ENCODE measurements around the gene GALNT2. TPM values are rescaled to one million over a fixed set of nuclear protein-coding genes. Genes with fewer than 3 reads are reported as not detected.

The GALNT2 gene
- total and polyA plus RNA-seq, 2 experiments from 2014 or later: 17.8 to 48.3 TPM

DNA sequence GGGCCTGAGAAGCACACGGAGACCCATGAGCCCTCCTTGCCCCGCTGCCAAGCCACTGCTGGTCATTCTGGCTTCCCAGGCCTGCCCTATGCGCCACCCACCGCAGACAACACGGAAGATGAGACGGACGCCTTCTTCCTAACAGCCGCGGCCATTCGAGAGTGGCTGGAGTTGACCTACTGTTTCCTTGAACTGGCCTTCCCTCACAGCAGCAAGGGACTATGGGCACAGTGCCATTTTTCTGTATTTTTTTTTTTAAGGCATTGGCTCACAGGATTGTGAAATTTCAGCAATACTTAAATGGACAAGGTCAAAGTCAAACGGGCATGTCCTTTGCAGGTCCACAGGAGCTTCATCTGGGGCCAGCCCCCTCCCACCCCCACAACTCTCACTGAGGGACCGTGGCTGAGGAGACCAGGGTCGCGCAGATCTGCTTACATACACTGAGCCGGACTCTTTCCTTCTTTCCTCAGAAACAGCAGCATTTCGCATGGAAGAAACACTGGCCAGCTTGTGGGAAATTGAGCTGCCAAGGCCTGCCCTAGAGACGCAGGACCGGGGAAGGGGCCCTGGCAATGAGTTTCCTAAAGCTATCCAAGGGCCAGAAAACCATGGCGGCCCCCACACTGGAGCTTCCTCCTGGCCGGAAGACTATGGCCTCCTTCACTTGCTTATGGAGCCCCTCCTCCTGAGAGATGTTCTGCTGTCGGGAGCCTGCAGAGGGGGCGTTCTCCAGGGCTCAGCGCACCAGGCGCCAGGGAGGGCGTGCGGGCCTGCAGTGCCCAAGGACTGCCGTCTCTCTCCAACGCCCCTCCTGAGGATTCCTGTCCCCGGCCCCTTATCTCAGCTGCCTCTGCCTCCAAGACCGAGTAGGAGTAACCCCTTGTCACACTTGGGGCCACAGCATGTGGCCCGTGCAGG is 260.2 kb downstream of the GALNT2 start:
- TF ChIP-seq CREB1 (CRISPR knock-in tag; IDR thresholded peaks at IDR 0.05; ENCODE audit: low read depth) (no peak), ZNF331 (CRISPR knock-in tag; IDR thresholded peaks at IDR 0.05; ENCODE audit: low read depth) (no peak), JUNB (IDR thresholded peaks at IDR 0.05; ENCODE audit: unreplicated experiment) (no peak), NANOG (IDR thresholded peaks at IDR 0.05; ENCODE audit: borderline replicate concordance) (no peak), ZNF114 (CRISPR knock-in tag; IDR thresholded peaks at IDR 0.05) (no peak), EZH2phosphoT487 (IDR thresholded peaks at IDR 0.05; ENCODE audit: unreplicated experiment) (no peak), POLR2AphosphoS5 (IDR thresholded peaks at IDR 0.05; ENCODE audit: low read depth) (no peak), EZH2 (IDR thresholded peaks at IDR 0.05; ENCODE audit: low read depth, unreplicated experiment) (no peak), STAT1 (IDR thresholded peaks at IDR 0.05; ENCODE audit: unreplicated experiment) (no peak)
- TF ChIP-seq, protein P1, sequence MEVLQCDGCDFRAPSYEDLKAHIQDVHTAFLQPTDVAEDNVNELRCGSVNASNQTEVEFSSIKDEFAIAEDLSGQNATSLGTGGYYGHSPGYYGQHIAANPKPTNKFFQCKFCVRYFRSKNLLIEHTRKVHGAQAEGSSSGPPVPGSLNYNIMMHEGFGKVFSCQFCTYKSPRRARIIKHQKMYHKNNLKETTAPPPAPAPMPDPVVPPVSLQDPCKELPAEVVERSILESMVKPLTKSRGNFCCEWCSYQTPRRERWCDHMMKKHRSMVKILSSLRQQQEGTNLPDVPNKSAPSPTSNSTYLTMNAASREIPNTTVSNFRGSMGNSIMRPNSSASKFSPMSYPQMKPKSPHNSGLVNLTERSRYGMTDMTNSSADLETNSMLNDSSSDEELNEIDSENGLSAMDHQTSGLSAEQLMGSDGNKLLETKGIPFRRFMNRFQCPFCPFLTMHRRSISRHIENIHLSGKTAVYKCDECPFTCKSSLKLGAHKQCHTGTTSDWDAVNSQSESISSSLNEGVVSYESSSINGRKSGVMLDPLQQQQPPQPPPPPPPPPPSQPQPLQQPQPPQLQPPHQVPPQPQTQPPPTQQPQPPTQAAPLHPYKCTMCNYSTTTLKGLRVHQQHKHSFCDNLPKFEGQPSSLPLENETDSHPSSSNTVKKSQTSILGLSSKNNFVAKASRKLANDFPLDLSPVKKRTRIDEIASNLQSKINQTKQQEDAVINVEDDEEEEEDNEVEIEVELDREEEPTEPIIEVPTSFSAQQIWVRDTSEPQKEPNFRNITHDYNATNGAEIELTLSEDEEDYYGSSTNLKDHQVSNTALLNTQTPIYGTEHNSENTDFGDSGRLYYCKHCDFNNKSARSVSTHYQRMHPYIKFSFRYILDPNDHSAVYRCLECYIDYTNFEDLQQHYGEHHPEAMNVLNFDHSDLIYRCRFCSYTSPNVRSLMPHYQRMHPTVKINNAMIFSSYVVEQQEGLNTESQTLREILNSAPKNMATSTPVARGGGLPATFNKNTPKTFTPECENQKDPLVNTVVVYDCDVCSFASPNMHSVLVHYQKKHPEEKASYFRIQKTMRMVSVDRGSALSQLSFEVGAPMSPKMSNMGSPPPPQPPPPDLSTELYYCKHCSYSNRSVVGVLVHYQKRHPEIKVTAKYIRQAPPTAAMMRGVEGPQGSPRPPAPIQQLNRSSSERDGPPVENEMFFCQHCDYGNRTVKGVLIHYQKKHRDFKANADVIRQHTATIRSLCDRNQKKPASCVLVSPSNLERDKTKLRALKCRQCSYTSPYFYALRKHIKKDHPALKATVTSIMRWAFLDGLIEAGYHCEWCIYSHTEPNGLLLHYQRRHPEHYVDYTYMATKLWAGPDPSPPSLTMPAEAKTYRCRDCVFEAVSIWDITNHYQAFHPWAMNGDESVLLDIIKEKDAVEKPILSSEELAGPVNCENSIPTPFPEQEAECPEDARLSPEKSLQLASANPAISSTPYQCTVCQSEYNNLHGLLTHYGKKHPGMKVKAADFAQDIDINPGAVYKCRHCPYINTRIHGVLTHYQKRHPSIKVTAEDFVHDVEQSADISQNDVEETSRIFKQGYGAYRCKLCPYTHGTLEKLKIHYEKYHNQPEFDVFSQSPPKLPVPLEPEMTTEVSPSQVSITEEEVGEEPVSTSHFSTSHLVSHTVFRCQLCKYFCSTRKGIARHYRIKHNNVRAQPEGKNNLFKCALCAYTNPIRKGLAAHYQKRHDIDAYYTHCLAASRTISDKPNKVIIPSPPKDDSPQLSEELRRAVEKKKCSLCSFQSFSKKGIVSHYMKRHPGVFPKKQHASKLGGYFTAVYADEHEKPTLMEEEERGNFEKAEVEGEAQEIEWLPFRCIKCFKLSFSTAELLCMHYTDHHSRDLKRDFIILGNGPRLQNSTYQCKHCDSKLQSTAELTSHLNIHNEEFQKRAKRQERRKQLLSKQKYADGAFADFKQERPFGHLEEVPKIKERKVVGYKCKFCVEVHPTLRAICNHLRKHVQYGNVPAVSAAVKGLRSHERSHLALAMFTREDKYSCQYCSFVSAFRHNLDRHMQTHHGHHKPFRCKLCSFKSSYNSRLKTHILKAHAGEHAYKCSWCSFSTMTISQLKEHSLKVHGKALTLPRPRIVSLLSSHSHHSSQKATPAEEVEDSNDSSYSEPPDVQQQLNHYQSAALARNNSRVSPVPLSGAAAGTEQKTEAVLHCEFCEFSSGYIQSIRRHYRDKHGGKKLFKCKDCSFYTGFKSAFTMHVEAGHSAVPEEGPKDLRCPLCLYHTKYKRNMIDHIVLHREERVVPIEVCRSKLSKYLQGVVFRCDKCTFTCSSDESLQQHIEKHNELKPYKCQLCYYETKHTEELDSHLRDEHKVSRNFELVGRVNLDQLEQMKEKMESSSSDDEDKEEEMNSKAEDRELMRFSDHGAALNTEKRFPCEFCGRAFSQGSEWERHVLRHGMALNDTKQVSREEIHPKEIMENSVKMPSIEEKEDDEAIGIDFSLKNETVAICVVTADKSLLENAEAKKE (CRISPR knock-in tag; IDR thresholded peaks at IDR 0.05): no peak
- TF ChIP-seq, protein P2, sequence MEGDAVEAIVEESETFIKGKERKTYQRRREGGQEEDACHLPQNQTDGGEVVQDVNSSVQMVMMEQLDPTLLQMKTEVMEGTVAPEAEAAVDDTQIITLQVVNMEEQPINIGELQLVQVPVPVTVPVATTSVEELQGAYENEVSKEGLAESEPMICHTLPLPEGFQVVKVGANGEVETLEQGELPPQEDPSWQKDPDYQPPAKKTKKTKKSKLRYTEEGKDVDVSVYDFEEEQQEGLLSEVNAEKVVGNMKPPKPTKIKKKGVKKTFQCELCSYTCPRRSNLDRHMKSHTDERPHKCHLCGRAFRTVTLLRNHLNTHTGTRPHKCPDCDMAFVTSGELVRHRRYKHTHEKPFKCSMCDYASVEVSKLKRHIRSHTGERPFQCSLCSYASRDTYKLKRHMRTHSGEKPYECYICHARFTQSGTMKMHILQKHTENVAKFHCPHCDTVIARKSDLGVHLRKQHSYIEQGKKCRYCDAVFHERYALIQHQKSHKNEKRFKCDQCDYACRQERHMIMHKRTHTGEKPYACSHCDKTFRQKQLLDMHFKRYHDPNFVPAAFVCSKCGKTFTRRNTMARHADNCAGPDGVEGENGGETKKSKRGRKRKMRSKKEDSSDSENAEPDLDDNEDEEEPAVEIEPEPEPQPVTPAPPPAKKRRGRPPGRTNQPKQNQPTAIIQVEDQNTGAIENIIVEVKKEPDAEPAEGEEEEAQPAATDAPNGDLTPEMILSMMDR (conservative IDR thresholded peaks at IDR 0.05; ENCODE audit: low read depth in 2 of 2): no peak; a peak in 1 of 4 replicates
- TF ChIP-seq, protein P3, sequence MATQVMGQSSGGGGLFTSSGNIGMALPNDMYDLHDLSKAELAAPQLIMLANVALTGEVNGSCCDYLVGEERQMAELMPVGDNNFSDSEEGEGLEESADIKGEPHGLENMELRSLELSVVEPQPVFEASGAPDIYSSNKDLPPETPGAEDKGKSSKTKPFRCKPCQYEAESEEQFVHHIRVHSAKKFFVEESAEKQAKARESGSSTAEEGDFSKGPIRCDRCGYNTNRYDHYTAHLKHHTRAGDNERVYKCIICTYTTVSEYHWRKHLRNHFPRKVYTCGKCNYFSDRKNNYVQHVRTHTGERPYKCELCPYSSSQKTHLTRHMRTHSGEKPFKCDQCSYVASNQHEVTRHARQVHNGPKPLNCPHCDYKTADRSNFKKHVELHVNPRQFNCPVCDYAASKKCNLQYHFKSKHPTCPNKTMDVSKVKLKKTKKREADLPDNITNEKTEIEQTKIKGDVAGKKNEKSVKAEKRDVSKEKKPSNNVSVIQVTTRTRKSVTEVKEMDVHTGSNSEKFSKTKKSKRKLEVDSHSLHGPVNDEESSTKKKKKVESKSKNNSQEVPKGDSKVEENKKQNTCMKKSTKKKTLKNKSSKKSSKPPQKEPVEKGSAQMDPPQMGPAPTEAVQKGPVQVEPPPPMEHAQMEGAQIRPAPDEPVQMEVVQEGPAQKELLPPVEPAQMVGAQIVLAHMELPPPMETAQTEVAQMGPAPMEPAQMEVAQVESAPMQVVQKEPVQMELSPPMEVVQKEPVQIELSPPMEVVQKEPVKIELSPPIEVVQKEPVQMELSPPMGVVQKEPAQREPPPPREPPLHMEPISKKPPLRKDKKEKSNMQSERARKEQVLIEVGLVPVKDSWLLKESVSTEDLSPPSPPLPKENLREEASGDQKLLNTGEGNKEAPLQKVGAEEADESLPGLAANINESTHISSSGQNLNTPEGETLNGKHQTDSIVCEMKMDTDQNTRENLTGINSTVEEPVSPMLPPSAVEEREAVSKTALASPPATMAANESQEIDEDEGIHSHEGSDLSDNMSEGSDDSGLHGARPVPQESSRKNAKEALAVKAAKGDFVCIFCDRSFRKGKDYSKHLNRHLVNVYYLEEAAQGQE (IDR thresholded peaks at IDR 0.05; ENCODE audit: unreplicated experiment): no peak
- Histone ChIP-seq H3F3A (replicated peaks; ENCODE audit: low read depth) (no peaks in the 10 kb centered on the region), H3K36me3 (ENCODE audit: insufficient read depth) (0 out of 2 replicates have a peak, but pooled peaks cover 4% of the 10 kb centered on the region), H3K27me3 (ENCODE audit: insufficient read depth) (no peaks in the 10 kb centered on the region), H3K79me2 (replicated peaks; ENCODE audit: insufficient read depth) (no peaks in the 10 kb centered on the region), H3K27ac (ENCODE audit: low read depth) (no peak overlapping the region), H3K4me3 (no peak overlapping the region), H3K4me2 (no peak overlapping the region), H3K9me2 (ENCODE audit: insufficient read depth) (no peaks in the 10 kb centered on the region), H3K4me1 (ENCODE audit: insufficient read depth) (no peaks in the 10 kb centered on the region), H4K20me1 (replicated peaks; ENCODE audit: insufficient read depth) (no peaks in the 10 kb centered on the region), H2AFZ (no peak overlapping the region)
- Mint-ChIP-seq H3K27ac (peak overlapping the region; percentile 44; the same call in 1 of the 2 replicates), H3K4me3 (no peak overlapping the region), H3K27me3 (ENCODE audit: insufficient read depth, low read depth, poor library complexity) (peaks cover 8% of the 10 kb centered on the region), H3K4me1 (peaks cover 14% of the 10 kb centered on the region), H3K36me3 (ENCODE audit: low read depth) (peaks cover 48% of the 10 kb centered on the region), H3K9me3 (no peaks in the 10 kb centered on the region)
- DNase-seq (ENCODE audit: low spot score) (no peak), ATAC-seq (peak; percentile 61)

All from GM23338 (cell line).